ENCODE results near the gene BLTP2. TPM values are rescaled to one million over a fixed set of nuclear protein-coding genes. Genes with fewer than 3 reads are reported as not detected.

Gene BLTP2
- total RNA-seq, 1 donor = 200 TPM

DNA sequence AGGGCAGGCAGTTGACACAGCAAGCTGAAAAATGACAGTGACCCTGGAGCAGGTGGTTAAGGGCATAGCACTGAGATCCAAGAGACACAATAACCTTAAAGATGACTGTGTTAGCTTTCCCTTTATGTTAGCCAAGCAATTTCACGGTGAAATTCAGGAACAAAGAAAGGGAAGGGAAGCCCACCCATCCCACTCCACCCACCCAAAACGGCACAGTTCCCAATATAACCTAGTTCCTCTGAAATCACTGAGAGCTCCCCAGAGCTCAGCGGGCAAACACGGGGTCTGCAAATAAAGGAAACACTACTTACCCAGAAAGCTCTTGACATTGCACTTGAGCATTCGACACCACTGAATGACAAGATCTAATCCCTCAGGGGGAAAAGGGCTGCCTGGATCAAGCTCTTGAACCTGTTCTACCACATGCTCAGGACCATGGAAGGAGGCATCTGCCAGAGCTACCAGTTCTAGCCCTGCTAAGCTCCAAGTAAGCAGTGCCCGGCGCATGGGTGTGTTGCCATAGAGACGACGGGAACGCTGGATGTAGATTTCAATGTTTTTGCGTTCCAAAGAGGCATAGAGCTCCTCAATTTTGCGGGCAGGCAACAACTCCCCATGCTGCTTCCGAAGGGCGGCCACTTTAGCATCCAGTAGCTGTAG is 10.6 kb downstream of the BLTP2 start:
- no peak overlapping the region for H3K4me3 ChIP-seq (ENCODE audit: low read depth, low read length)
- TF ChIP-seq, protein P1, sequence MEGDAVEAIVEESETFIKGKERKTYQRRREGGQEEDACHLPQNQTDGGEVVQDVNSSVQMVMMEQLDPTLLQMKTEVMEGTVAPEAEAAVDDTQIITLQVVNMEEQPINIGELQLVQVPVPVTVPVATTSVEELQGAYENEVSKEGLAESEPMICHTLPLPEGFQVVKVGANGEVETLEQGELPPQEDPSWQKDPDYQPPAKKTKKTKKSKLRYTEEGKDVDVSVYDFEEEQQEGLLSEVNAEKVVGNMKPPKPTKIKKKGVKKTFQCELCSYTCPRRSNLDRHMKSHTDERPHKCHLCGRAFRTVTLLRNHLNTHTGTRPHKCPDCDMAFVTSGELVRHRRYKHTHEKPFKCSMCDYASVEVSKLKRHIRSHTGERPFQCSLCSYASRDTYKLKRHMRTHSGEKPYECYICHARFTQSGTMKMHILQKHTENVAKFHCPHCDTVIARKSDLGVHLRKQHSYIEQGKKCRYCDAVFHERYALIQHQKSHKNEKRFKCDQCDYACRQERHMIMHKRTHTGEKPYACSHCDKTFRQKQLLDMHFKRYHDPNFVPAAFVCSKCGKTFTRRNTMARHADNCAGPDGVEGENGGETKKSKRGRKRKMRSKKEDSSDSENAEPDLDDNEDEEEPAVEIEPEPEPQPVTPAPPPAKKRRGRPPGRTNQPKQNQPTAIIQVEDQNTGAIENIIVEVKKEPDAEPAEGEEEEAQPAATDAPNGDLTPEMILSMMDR (IDR thresholded peaks at IDR 0.05; ENCODE audit: insufficient read depth, low read length) = no peak
- no peak for DNase-seq (ENCODE audit: low read depth)

DNA sequence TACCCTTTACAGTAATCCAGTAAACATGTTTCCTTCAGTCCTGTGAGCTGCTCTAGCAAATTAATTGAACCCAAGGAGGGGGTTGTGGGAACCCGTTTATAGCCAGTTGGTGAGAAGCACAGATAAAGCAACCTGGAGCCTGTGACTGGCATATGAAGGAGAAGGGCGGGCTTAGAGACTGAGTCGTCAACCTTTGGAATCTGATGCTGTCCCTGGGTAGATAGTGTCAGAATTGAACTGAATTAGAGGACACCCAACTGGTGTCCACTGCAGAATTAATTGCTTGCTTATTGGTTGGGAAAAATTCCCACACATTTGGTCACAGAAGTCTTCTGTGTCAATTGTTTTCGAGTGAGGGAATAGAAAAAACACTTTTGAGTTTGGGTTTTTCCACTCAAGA is 18.1 kb downstream of the BLTP2 start:
- TF ChIP-seq, protein P1 (IDR thresholded peaks at IDR 0.05; ENCODE audit: insufficient read depth, low read length) = no peak
- H3K4me3 ChIP-seq (ENCODE audit: low read depth, low read length) = no peak overlapping the region
- no peak for DNase-seq (ENCODE audit: low read depth)

GRCh38 chr17:28624148-28624547 is 20.8 kb downstream of the BLTP2 start:
- TF ChIP-seq, protein P1 (IDR thresholded peaks at IDR 0.05; ENCODE audit: insufficient read depth, low read length) = no peak
- no peak overlapping the region for H3K4me3 ChIP-seq (ENCODE audit: low read depth, low read length)
- no peak for DNase-seq (ENCODE audit: low read depth)

DNA sequence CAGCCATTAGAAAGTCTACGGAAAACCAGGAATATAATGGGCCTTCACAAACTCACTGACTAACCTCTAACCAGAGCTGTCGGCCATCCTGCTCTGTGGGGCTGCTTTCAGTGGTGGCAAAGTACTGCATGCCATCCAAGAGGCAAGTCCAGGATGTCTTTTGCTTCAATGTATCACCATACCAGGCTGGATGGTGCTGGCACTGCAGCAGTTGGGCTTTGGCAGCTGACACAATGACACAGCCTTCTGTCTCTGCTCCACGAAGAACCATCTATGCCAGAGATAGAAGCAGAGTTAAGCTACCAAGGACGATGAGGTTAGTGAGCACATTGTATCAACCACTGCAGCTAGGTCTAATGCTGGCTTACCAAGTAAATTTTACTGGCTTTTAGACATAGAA is 21.3 kb downstream of the BLTP2 start:
- no peak for DNase-seq (ENCODE audit: low read depth)
- no peak overlapping the region for H3K4me3 ChIP-seq (ENCODE audit: low read depth, low read length)
- TF ChIP-seq, protein P1 (IDR thresholded peaks at IDR 0.05; ENCODE audit: insufficient read depth, low read length) = no peak

- TF ChIP-seq, protein P1 (IDR thresholded peaks at IDR 0.05; ENCODE audit: insufficient read depth, low read length) = no peak
- H3K4me3 ChIP-seq (ENCODE audit: low read depth, low read length) = no peak overlapping the region
- no peak for DNase-seq (ENCODE audit: low read depth)
Observed at GRCh38 chr17:28622186-28622585, 22.8 kb downstream of the BLTP2 start.

- no peak for DNase-seq (ENCODE audit: low read depth)
- TF ChIP-seq, protein P1 (IDR thresholded peaks at IDR 0.05; ENCODE audit: insufficient read depth, low read length) = no peak
- no peak overlapping the region for H3K4me3 ChIP-seq (ENCODE audit: low read depth, low read length)
Observed at GRCh38 chr17:28620010-28620409, 24.9 kb downstream of the BLTP2 start.

- no peak for DNase-seq (ENCODE audit: low read depth)
- H3K4me3 ChIP-seq (ENCODE audit: low read depth, low read length) = no peak overlapping the region
- TF ChIP-seq, protein P1 (IDR thresholded peaks at IDR 0.05; ENCODE audit: insufficient read depth, low read length) = no peak
Observed at GRCh38 chr17:28618464-28618863, 26.5 kb downstream of the BLTP2 start.
